Astrocyte of the spinal cord (primary cell): ENCODE results near the gene NELFB.

Experiments
- DNase-seq: peaks from one replicate; pipeline ENCODE4 v3.0.0; 2011; ENCODE audit warnings: low read depth, low spot score
- H3K4me3 ChIP-seq: 2 replicates; pipeline ENCODE4 v1.5.1; 2011; ENCODE audit warnings: low read depth, mild to moderate bottlenecking, low read length, moderate library complexity
- in situ Hi-C: cut with HindIII; loops from 2 replicates; pipeline ENCODE4 v1.10.0; 2017; ENCODE audit warnings: low sequenced_read_pairs
- TF ChIP-seq, protein P1 (sequence below): IDR thresholded peaks from 2 replicates; pipeline ENCODE4 v1.5.1; 2012; ENCODE audit warnings: low read depth, mild to moderate bottlenecking, low read length, inconsistent platforms

Gene NELFB

DNA sequence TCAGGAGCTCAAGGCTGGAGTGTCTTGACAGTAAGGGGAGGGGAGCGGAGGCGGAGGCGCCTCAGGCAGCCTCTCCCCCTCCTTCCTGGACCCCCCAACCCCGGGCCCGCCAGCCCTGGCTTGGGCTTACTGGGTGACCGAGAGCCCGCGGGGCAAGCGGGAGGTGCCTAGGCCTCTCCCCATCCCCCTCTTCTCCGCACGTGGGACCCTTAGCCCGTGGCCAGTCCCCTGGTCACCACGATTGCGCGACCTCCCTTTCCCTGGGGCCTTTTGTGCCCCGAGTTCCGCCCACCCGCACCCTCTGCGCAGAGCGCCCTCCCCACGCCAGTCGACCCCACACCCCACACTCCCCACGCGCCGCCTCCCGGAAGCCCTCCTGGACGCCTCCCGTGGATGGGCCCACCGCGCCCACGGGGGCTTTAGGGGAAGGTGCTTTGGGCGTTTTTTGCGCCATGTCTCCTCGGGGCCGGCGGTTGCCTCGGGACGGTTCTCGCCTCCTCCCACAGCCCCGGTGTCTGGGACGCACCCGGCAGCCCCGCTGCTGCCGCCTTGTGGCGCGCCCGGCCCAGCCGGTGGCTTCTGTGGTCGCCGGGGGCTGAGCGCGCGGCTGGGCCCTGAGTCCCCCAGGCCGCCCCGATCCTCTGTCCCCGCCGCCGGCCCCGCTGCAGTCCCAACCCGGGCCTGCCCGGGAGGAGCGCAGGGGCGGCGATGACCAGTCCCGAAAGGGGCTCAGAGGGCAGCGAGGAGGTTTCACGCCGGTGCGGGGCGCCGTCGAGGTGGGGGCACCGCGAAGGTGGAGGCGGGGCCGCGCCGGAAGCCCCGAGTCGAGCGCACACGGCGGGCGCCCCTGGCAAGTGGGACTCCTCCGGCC is 25.6 kb downstream of the NELFB start:
- TF ChIP-seq, protein P1, sequence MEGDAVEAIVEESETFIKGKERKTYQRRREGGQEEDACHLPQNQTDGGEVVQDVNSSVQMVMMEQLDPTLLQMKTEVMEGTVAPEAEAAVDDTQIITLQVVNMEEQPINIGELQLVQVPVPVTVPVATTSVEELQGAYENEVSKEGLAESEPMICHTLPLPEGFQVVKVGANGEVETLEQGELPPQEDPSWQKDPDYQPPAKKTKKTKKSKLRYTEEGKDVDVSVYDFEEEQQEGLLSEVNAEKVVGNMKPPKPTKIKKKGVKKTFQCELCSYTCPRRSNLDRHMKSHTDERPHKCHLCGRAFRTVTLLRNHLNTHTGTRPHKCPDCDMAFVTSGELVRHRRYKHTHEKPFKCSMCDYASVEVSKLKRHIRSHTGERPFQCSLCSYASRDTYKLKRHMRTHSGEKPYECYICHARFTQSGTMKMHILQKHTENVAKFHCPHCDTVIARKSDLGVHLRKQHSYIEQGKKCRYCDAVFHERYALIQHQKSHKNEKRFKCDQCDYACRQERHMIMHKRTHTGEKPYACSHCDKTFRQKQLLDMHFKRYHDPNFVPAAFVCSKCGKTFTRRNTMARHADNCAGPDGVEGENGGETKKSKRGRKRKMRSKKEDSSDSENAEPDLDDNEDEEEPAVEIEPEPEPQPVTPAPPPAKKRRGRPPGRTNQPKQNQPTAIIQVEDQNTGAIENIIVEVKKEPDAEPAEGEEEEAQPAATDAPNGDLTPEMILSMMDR = peak; percentile 50
- in situ Hi-C loops = no loop called here
- H3K4me3 ChIP-seq = no peak overlapping the region
- no peak for DNase-seq

DNA sequence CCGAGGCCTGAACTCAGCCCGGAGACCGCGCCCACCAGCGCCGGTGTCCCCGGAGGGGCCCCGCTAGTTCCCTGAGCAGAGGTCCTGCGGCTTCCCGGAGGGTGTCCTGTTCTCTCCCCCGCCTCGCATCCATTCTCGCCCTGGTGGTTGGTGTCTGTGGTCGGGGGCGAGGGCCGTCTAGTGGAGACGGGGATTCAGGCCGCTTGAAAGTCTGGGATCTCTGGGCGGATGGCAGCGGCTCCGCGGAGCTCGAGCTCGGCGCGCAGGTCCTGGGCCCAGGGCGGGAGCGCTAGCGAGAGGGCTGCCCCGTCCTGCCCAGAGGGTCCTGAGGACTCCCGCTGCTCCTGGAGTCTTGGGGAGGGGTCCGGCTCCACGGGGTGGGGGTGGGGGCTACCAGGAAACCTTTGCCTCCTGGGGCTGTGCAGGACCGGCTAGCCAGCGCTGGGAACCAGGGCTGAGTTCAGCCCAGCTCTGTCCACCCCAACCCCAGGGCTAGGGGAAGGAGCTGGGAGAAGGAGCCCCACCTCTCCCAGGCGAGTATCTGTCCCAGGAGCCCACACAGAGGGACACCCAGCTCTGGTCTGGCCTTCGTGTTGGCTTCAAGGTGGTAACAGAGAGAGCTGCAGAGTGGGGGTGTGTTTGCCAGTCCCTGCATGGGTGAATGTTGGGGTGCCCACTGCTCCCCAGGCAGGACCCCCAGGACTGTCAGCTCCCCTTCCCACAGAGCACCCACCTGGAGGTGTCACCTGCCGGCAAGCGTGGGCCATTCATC is 26.4 kb downstream of the NELFB start:
- no peak overlapping the region for H3K4me3 ChIP-seq
- no peak for DNase-seq
- TF ChIP-seq, protein P1 = no peak
- in situ Hi-C loops = no loop called here

DNA sequence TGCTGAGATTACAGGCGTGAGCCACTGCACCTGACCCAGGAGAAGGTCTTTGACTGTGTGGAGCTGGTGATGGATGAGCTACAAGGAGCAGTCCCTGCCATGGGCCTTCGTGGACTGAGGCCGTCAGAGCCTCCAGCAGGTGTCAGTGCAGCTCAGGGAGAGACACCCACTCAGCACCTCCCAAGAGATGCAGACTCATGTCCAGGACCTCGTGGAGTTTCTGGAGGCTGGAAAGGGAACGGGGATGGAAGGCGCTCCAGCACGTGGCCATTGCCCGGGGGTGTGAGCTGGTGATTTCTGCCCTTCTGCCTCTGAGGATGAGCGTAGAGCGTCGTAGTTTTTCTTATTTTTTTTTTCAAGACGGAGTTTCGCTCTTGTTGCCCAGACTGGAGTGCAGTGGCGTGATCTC is 31.9 kb downstream of the NELFB start:
- no peak overlapping the region for H3K4me3 ChIP-seq
- in situ Hi-C loops = no loop called here
- TF ChIP-seq, protein P1 = peak; percentile 72
- DNase-seq = peak; percentile 58

DNA sequence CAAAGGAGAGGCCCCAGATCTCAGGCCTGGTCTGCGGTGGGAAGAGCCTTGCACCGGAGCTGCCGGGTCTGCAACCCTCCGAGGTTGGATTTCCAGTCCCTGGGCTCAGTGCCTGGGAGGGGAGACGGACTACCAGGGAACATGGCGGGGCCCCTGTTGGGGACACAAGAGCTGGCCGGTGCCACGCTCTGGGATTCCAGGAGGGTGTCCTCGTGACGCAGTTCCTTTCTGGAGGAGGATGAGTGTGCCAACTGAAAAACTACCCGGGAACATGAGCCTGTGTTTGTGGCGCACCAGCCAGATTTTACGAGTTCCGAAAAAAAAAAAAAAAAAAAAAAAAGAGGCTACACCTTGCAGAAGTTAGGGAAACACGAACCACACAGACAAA is 38.0 kb downstream of the NELFB start:
- no peak for DNase-seq
- no peak overlapping the region for H3K4me3 ChIP-seq
- in situ Hi-C loops = no loop called here
- TF ChIP-seq, protein P1 = no peak

DNA sequence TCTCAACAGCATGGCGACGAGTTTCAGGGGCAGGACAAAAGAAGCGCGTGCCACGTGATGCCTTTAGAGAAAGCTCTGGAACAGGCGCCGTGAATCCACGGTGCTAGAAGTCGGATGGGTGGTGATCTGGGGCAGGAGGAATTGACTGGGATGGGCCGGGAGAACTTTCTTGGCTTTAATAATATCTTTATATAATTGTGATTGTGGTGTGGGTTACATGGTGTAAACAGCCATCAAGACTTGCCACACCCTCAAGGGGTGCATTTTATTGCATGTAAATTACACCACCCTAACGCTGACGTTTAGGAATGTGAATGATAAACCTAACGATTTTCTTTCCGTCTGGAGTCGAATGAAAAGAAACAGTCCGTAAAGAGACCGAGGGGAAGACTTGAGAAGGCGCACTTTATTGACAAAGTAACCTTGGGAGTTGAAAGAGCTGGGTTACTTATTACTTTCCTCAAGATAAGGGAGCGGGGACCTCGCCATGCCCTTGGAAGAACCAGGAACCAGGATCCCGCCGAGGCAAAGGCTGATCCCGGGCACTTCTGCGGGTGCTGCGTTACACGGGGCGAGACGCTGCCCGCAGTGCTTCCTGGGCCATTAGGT is 38.5 kb downstream of the NELFB start:
- no peak for DNase-seq
- H3K4me3 ChIP-seq = no peak overlapping the region
- in situ Hi-C loops = no loop called here
- TF ChIP-seq, protein P1 = no peak

DNA sequence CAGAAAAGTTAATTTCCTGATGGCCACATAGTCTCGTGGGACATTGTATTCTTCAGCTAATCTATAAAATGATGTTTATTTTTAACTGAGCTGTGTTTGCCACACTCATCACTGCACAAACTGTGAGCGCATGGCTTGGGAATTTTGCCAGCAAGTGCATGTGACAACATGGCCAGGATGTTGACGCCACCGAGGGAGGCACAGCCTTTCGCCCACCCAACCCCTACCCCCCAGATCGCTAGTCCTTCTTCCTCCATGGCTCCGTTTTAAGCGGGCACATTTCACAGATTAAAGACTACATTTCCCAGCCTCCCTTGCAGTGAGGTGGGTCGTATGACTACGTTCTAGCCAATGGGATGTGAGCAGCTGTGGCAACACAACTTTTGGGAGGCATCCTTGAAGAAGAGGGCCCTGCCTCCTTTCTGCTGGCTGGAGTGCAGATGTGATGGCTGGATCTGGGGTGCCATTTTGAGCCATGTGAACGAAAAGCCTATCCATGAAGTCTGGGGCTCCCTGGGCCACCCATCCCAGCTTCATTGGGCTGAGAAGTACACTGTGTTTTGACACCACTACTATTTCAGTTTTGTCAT is 39.1 kb downstream of the NELFB start:
- TF ChIP-seq, protein P1 = no peak
- in situ Hi-C loops = no loop called here

More for the DNA sequence above, 39.1 kb downstream of the NELFB start:
- peak; percentile 40 for DNase-seq
- H3K4me3 ChIP-seq = no peak overlapping the region
